GM19240 (cell line): Measurements from ENCODE around the gene CCNJL.
"Not testable (repeated sequence)": the region's sequence is repeated elsewhere in the genome, so short reads cannot be mapped to it uniquely, and the experiment has no call there.

Experiments used
- DNase-seq: peaks from one replicate; pipeline ENCODE4 v3.0.0; 2011; ENCODE audit warnings: low spot score; ENCODE audit not compliant: insufficient read length

CCNJL gene

GRCh38 chr5:160312134-160312959, at the start of gene CCNJL:
CCNJL (minus strand) TSS chr5:160312564; CDS start chr5:160311923, 641 bp downstream.
- no peak for DNase-seq

- no peak for DNase-seq
These were observed 49.4 kb upstream of the CCNJL start for GRCh38 chr5:160361624-160362228.

GRCh38 chr5:160360310-160360709, 47.9 kb upstream of the CCNJL start:
- DNase-seq, result no peak

GRCh38 chr5:160359816-160360215, 47.5 kb upstream of the CCNJL start:
- DNase-seq, result no peak

- DNase-seq, result no peak
These were observed 46.9 kb upstream of the CCNJL start for GRCh38 chr5:160359242-160359641.

GRCh38 chr5:160357861-160358411, 45.6 kb upstream of the CCNJL start:
- DNase-seq, result no peak

- no peak for DNase-seq
These were observed 45.0 kb upstream of the CCNJL start for GRCh38 chr5:160357394-160357793.

- no peak for DNase-seq
These were observed 44.4 kb upstream of the CCNJL start for GRCh38 chr5:160356550-160357347.

GRCh38 chr5:160354666-160355065, 42.3 kb upstream of the CCNJL start:
- no peak for DNase-seq

GRCh38 chr5:160353379-160353778, 41.0 kb upstream of the CCNJL start:
- no peak for DNase-seq

- no peak for DNase-seq
These were observed 39.9 kb upstream of the CCNJL start for GRCh38 chr5:160352308-160352707.

GRCh38 chr5:160349935-160350303, 37.6 kb upstream of the CCNJL start:
- no peak for DNase-seq

GRCh38 chr5:160349249-160349934, 37.0 kb upstream of the CCNJL start:
- DNase-seq, result no peak

GRCh38 chr5:160348080-160348479, 35.7 kb upstream of the CCNJL start:
- DNase-seq, result no peak

- no peak for DNase-seq
These were observed 35.1 kb upstream of the CCNJL start for GRCh38 chr5:160347448-160347847.

- DNase-seq, result no peak
These were observed 30.1 kb upstream of the CCNJL start for GRCh38 chr5:160342413-160342941.

GRCh38 chr5:160341309-160341870, 29.0 kb upstream of the CCNJL start:
- DNase-seq, result no peak

- DNase-seq, result not testable (repeated sequence)
These were observed 28.1 kb upstream of the CCNJL start for GRCh38 chr5:160340513-160340912.

- DNase-seq, result no peak
These were observed 27.2 kb upstream of the CCNJL start for GRCh38 chr5:160339406-160340130.

GRCh38 chr5:160334716-160335115, 22.4 kb upstream of the CCNJL start:
- DNase-seq, result not testable (repeated sequence)
